Fibroblast of lung (primary cell): ENCODE results near the gene C11orf86. TPM values are rescaled to one million over a fixed set of nuclear protein-coding genes. Genes with fewer than 3 reads are reported as not detected.

Experiments used
- DNase-seq, 2 donors: peaks; one replicate each; pipeline versions ENCODE4 v3.0.0 to v3.0.0-alpha.2; 2010; ENCODE audit warnings: low read depth in 2 of 2
- H2AFZ ChIP-seq: 2 replicates; pipeline ENCODE4 v1.5.1; 2012; ENCODE audit warnings: low read length, control low read depth, inconsistent platforms
- H3K27ac ChIP-seq: 2 replicates; pipeline ENCODE4 v1.5.1; 2011; ENCODE audit warnings: low read length, control low read depth; ENCODE audit not compliant: insufficient read depth
- H3K27me3 ChIP-seq: 2 replicates; pipeline ENCODE4 v1.5.1; 2011; ENCODE audit warnings: mild to moderate bottlenecking, low read length; ENCODE audit not compliant: control insufficient read depth, insufficient read depth
- H3K36me3 ChIP-seq: 2 replicates; pipeline ENCODE4 v1.5.1; 2011; ENCODE audit warnings: low read length; ENCODE audit not compliant: control insufficient read depth, insufficient read depth
- H3K4me1 ChIP-seq: 2 replicates; pipeline ENCODE4 v1.5.1; 2011; ENCODE audit warnings: low read length; ENCODE audit not compliant: control insufficient read depth, insufficient read depth; ENCODE audit errors: extremely low read depth
- H3K4me2 ChIP-seq: 2 replicates; pipeline ENCODE4 v1.5.1; 2011; ENCODE audit warnings: low read length, control low read depth; ENCODE audit not compliant: insufficient read depth; ENCODE audit errors: extremely low read depth
- H3K4me3 ChIP-seq, 4 experiments: fragments of 200-600 bp in 1 of 4; sonication (generic) in 1 of 4; replicated peaks in 1 of 4; 2 replicates each; pipeline ENCODE4 v1.5.1; 2011 to 2016; ENCODE audit warnings: low read length in 4 of 4, low read depth in 3 of 4, mild to moderate bottlenecking in 3 of 4, control low read depth in 2 of 4, inconsistent platforms in 1 of 4, mixed read lengths in 1 of 4; ENCODE audit not compliant: insufficient read depth in 1 of 4; ENCODE audit errors: control extremely low read depth in 1 of 4
- H3K79me2 ChIP-seq: 2 replicates; pipeline ENCODE4 v1.5.1; 2012; ENCODE audit warnings: mild to moderate bottlenecking, low read length, inconsistent platforms; ENCODE audit not compliant: control insufficient read depth, insufficient read depth
- H3K9ac ChIP-seq: 2 replicates; pipeline ENCODE4 v1.5.1; 2011; ENCODE audit warnings: mild to moderate bottlenecking, low read length, control low read depth; ENCODE audit not compliant: insufficient read depth
- H3K9me3 ChIP-seq: 2 replicates; pipeline ENCODE4 v1.5.1; 2012; ENCODE audit warnings: low read depth, low read length; ENCODE audit not compliant: control insufficient read depth, insufficient read depth
- H4K20me1 ChIP-seq: 2 replicates; pipeline ENCODE4 v1.5.1; 2011; ENCODE audit warnings: low read length; ENCODE audit not compliant: control insufficient read depth, insufficient read depth; ENCODE audit errors: extremely low read depth
- CTCF ChIP-seq, 2 donors: IDR thresholded peaks in 1 of 2; conservative IDR thresholded peaks in 1 of 2; 1 replicate in 1 of 2; 2 replicates in 1 of 2; pipeline ENCODE4 v1.5.1; 2011 to 2012; ENCODE audit warnings: low read length in 2 of 2, control low read depth in 1 of 2, inconsistent platforms in 1 of 2, low read depth in 1 of 2, mild to moderate bottlenecking in 1 of 2
- EZH2 ChIP-seq: IDR thresholded peaks from 2 replicates; pipeline ENCODE4 v1.5.1; 2012; ENCODE audit warnings: low read length, control low read depth, mild to moderate bottlenecking; ENCODE audit errors: missing control alignments
- polyA plus RNA-seq, 2 donors: library from polyadenylated mRNA; depleted of rRNA in 1 of 2; stranded (reverse) in 1 of 2; unstranded in 1 of 2; fragments of >200 nt; gene quantifications; 2 replicates each; pipeline ENCODE4 v1.2.1, GENCODE V29; 2011 to 2012; ENCODE audit warnings: missing spikeins in 1 of 2
- total RNA-seq: library from RNA; depleted of rRNA; stranded (reverse); fragments of >200 nt; gene quantifications from 2 replicates; pipeline ENCODE4 v1.2.1, GENCODE V29; 2014

Gene C11orf86
- total and polyA plus RNA-seq, 2 donors (not counting 1 experiment from before 2014, with no cell fraction given), result not detected

DNA sequence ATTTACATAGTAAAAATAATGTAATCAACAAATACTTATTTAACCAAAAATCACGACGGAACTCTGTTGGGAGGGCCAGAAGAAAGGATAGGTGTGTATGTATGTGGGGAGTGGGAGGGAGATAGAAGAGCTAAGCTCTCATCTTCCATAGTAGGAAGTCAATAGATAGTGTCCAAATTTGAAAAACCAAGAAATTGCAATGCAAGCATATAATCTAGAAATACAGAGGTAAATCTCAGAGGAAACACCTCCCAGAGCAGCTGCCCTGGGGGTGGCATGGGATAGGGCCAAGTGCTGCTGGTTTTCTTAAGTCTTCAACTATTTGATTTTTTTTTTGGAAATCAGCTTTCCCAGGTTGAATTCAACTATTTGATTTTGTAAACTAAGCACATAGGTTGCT, 16.9 kb downstream of the C11orf86 start:
- no peaks in the 10 kb centered on the region for H4K20me1 ChIP-seq
- no peaks in the 10 kb centered on the region for H3K36me3 ChIP-seq
- no peak for TF ChIP-seq EZH2
- no peak for TF ChIP-seq CTCF (conservative IDR thresholded peaks at IDR 0.05 in 1 of 2, IDR thresholded peaks at IDR 0.05 in 1 of 2; ENCODE audit: low read depth in 1 of 2, low read length in 2 of 2)
- no peaks in the 10 kb centered on the region for H3K4me1 ChIP-seq
- H3K9me3 ChIP-seq, result no peaks in the 10 kb centered on the region
- H3K27ac ChIP-seq, result no peak overlapping the region
- no peak overlapping the region for H3K4me3 ChIP-seq
- H3K4me2 ChIP-seq, result no peak overlapping the region
- H3K9ac ChIP-seq, result no peak overlapping the region
- H2AFZ ChIP-seq, result no peak overlapping the region
- no peak for DNase-seq
- H3K27me3 ChIP-seq, result no peaks in the 10 kb centered on the region
- H3K79me2 ChIP-seq, result no peaks in the 10 kb centered on the region

DNA sequence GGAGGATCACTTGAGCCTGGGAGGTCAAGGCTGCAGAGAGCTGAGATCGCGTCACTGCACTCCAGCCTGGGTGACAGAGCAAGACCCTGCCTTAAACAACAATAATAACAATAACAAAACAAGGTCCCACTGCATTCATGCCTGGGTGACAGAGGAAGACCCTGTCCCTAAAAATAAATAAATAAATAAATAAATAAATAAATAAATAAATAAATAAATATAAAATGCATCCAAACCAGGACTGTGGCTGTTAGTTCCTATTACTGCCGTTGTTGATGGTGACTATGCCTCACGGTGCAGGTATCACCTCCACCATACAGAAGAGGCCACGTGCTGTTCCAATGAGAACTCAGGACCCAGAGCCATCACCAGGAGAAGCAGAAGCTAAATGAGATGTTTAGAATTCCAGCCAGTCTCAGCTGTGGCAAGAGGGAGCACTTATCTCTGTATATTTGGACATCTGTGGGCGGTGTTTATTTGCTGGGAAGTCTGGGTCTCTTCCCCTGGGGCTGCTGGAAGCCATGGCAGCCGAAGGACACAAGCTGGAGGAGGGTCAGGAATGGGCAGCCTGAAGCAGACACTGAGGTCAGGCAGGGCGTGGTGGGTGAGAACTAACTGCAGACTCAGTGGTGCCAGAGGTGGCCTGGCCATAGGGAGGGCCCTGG, 21.6 kb downstream of the C11orf86 start:
- no peak overlapping the region for H3K4me3 ChIP-seq
- no peaks in the 10 kb centered on the region for H3K79me2 ChIP-seq
- no peak overlapping the region for H2AFZ ChIP-seq
- H3K4me2 ChIP-seq, result no peak overlapping the region
- H4K20me1 ChIP-seq, result no peaks in the 10 kb centered on the region
- TF ChIP-seq CTCF (conservative IDR thresholded peaks at IDR 0.05 in 1 of 2, IDR thresholded peaks at IDR 0.05 in 1 of 2; ENCODE audit: low read depth in 1 of 2, low read length in 2 of 2), result no peak
- TF ChIP-seq EZH2, result no peak
- H3K9ac ChIP-seq, result no peak overlapping the region
- H3K36me3 ChIP-seq, result no peaks in the 10 kb centered on the region
- H3K4me1 ChIP-seq, result no peaks in the 10 kb centered on the region
- H3K9me3 ChIP-seq, result no peaks in the 10 kb centered on the region
- H3K27ac ChIP-seq, result no peak overlapping the region
- H3K27me3 ChIP-seq, result no peaks in the 10 kb centered on the region
- DNase-seq, result peak; percentile 20 to 80

DNA sequence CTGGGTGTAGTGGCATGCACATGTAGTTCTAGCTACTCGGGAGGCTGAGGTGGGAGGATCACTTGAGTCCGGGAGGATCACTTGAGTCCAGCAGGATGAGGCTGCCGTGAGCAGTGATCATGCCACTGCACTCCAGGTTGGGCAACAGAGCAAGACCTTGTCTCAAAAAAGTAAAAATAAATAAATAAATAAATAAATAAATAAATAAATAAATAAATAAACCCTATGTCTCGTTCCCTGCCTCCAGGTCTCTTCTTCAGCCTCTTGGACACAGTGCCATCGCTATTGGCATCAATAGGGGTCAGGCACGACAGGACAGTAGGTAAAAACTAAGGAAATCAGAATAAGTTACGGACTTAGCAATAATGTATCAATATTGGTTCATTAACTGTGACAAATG, 24.5 kb downstream of the C11orf86 start:
- no peaks in the 10 kb centered on the region for H3K79me2 ChIP-seq
- no peak overlapping the region for H3K27ac ChIP-seq
- TF ChIP-seq CTCF (conservative IDR thresholded peaks at IDR 0.05 in 1 of 2, IDR thresholded peaks at IDR 0.05 in 1 of 2; ENCODE audit: low read depth in 1 of 2, low read length in 2 of 2) (no peak), EZH2 (no peak)
- no peaks in the 10 kb centered on the region for H3K4me1 ChIP-seq
- no peak for DNase-seq
- H3K36me3 ChIP-seq, result no peaks in the 10 kb centered on the region
- no peak overlapping the region for H3K4me2 ChIP-seq
- H3K27me3 ChIP-seq, result no peaks in the 10 kb centered on the region
- no peaks in the 10 kb centered on the region for H4K20me1 ChIP-seq
- H2AFZ ChIP-seq, result no peak overlapping the region
- H3K9ac ChIP-seq, result no peak overlapping the region
- H3K4me3 ChIP-seq, result no peak overlapping the region
- no peaks in the 10 kb centered on the region for H3K9me3 ChIP-seq
